Measurements from ENCODE around the gene CPNE1. TPM values are rescaled to one million over a fixed set of nuclear protein-coding genes. Genes with fewer than 3 reads are reported as not detected.

The CPNE1 gene
- total and polyA plus RNA-seq, 10 of the 15 experiments (the other 5 are each of a cell fraction or from before 2014, with no cell fraction given) = 84.9 to 209 (median 146) TPM

DNA sequence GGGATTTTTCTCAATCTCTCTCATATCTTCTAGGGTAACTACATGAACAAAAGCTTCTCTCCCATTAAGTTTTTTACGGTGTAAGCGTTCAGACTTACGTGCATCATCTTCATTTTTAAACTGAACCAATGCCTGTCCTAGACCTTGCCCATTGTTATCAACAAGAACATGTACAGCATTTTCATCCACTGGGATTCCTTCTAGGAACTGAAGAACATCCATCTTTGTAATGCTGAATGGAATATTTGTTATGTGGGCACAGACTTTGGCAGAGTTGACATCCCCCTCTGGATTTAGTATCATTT lies 11.3 kb downstream of the CPNE1 start:
- TF ChIP-seq KDM1A (IDR thresholded peaks at IDR 0.05; ENCODE audit: borderline replicate concordance) (no peak), MLLT1 (IDR thresholded peaks at IDR 0.05) (no peak), ZBED1 (IDR thresholded peaks at IDR 0.05; ENCODE audit: borderline replicate concordance) (no peak), SMC3 (IDR thresholded peaks at IDR 0.05; ENCODE audit: borderline replicate concordance, low read length) (no peak), REST (IDR thresholded peaks at IDR 0.05; ENCODE audit: low read depth, low read length) (no peak)
- TF ChIP-seq, protein P1, sequence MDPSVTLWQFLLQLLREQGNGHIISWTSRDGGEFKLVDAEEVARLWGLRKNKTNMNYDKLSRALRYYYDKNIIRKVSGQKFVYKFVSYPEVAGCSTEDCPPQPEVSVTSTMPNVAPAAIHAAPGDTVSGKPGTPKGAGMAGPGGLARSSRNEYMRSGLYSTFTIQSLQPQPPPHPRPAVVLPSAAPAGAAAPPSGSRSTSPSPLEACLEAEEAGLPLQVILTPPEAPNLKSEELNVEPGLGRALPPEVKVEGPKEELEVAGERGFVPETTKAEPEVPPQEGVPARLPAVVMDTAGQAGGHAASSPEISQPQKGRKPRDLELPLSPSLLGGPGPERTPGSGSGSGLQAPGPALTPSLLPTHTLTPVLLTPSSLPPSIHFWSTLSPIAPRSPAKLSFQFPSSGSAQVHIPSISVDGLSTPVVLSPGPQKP (IDR thresholded peaks at IDR 0.05; ENCODE audit: low read depth, low read length) = no peak
- no peak for ATAC-seq
- ChIA-PET RAD21 (ENCODE audit: unreplicated experiment) (interaction anchor here (0.6 kb wide), 1 partner anchor 74 kb away, joined by 3 read pairs; no protein-coding TSS in a partner anchor), SMC1A (ENCODE audit: uncharacterized antibody, unreplicated experiment) (interaction anchor here (1.1 kb wide), 1 partner anchor 82 kb away, joined by 3 read pairs; no protein-coding TSS in a partner anchor), CTCF (interaction anchor here (1.2 kb wide), 1 partner anchor 36 kb away, joined by 4 read pairs; no protein-coding TSS in a partner anchor), POLR2A (interaction anchor here (0.7 kb wide), 1 partner anchor 89 kb away, joined by 3 read pairs; the partner anchor contains the start of gene RBM39)
- FAIRE-seq = no peak
- no peak overlapping the region for H3K4me2 ChIP-seq (ENCODE audit: control insufficient read depth, insufficient read depth)
- H3K36me3 ChIP-seq (ENCODE audit: control insufficient read depth in 2 of 2, insufficient read depth in 2 of 2, low read length in 1 of 2) = peaks cover 19 to 30% of the 10 kb centered on the region in 2 experiments
- in situ Hi-C loops (cut with MboI) (no loop called here), intact Hi-C loops (cut with micrococcal nuclease; ENCODE audit: unreplicated experiment) (no loop called here)
- H3K27me3 ChIP-seq (replicated peaks in 1 of 2; ENCODE audit: control insufficient read depth in 2 of 2, insufficient read depth in 2 of 2, low read length in 1 of 2) = no peaks in the 10 kb centered on the region
- no peak overlapping the region for H3K27ac ChIP-seq (ENCODE audit: control insufficient read depth, insufficient read depth)
- WGBS (ENCODE audit: insufficient coverage, insufficient replicate concordance, low lambda C conversion rate, missing lambda C conversion rate) = 100% methylated on average over 3 of the region's 3 CpGs
- H4K20me1 ChIP-seq (ENCODE audit: control insufficient read depth, insufficient read depth) = peaks cover 9% of the 10 kb centered on the region
- H3K79me2 ChIP-seq (ENCODE audit: control insufficient read depth, insufficient read depth, low read length) = peaks cover 82% of the 10 kb centered on the region
- no peak overlapping the region for H3K4me3 ChIP-seq
- H3K9ac ChIP-seq (ENCODE audit: control insufficient read depth, insufficient read depth, low read length) = no peak overlapping the region
- no peaks in the 10 kb centered on the region for H3K9me3 ChIP-seq (replicated peaks; ENCODE audit: control insufficient read depth, insufficient read depth, low read length)
- BruUV-seq (replicated peaks) = no TSS peak
- no peak overlapping the region for H2AFZ ChIP-seq (ENCODE audit: control insufficient read depth, low read depth, low read length)
- no peaks in the 10 kb centered on the region for H3K4me1 ChIP-seq (ENCODE audit: control insufficient read depth, insufficient read depth, low read length)
- no peak for DNase-seq (ENCODE audit: low read depth, low spot score)

All from GM12878 (cell line).